GM19193 (cell line): Measurements from ENCODE around the gene C11orf58.

Experiments
- POLR2A ChIP-seq: IDR thresholded peaks from 4 replicates; pipeline ENCODE4 v1.6.1; 2011; ENCODE audit not compliant: insufficient read depth, insufficient read length; ENCODE audit errors: extremely low read depth

The C11orf58 gene

GRCh38 chr11:16801288-16801980 is 63.0 kb downstream of the C11orf58 start:
- no peak for TF ChIP-seq POLR2A

DNA sequence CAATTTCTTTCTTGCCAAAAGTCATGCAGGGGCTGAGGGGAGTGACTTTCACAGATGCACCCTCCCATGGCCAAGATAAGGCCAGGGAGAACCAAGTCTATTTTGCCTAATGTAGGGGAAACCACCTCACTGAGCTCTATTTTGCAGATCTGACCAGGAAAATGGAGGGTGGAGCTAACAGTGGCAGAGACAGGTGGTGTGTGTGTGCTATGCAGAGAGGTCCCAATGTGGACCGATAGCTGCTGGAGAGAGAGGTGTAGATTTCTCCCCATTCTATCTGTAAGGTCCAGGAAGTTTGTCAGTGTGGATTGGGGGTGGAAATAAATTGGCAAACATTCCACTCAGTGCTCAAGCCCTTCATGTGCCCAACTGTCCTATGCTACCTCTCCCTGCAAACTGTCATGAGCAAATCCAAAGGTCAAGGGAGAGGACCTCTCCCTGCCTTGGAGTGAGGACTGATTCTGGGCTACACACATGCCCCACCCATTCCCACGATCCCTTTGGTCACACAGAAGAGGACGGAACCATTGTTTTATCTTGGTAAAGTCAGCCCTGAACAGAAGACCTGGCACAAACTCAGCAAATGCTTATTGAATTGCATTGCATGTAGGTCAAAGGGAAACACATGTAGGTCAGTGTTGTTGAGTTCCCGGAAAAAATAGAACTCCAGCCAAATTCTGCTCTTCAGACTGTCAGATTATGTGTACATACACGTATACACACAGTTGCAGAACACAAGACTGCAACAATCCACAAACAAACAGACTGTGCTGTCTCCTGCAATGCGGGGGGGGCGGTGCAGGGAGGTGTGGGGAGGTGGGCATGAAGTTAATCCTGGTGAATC is 65.9 kb downstream of the C11orf58 start:
- no peak for TF ChIP-seq POLR2A

GRCh38 chr11:16805938-16806337 is 67.5 kb downstream of the C11orf58 start:
- no peak for TF ChIP-seq POLR2A

DNA sequence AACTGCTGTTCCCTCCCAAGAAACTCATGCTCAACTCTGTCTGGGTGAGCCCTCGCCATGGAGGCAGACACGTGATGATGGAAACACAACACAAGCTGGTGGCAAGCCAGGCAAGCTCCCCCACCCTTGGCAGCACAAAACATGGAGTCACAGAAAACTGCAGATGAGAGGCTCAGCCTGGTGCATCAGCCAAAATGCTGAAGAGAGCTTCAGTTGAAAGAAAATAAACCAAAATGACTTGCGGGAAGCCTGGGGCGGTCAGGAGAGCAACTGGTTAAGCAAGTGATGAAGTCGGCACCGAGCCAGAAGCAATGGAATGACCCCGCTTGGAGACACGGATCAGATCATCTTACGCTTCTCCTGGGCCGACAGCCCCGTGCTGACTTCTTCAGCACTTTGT is 68.3 kb downstream of the C11orf58 start:
- no peak for TF ChIP-seq POLR2A

DNA sequence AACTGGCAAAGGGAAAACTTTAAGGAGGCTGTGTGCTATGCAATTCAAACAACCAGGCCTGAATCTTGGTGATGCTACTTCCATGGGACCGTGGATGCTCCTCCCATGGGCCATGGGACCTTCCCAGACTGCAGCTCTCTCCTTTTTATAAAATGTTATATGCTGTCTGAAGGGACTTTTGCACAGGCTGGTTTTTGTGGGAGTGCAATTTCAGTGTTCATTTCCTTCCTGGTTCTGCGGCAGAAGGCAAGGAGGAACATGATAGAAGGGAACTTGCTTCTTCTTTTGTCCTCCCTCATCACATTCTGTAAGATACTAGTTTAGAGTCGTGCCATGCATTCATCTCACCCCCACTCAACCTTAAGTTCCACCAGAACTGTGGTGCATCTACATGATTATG is 68.9 kb downstream of the C11orf58 start:
- no peak for TF ChIP-seq POLR2A
